ENCODE measurements around the gene FRMPD1.

The FRMPD1 gene

GRCh38 chr9:37729499-37729898, 78.7 kb downstream of the FRMPD1 start:
- H3K27me3 ChIP-seq (replicated peaks; ENCODE audit: control insufficient read depth, insufficient read depth, low read length): no peaks in the 10 kb centered on the region; the same call in 1 of the 2 replicates
- no peak for TF ChIP-seq CTCF (IDR thresholded peaks at IDR 0.05; ENCODE audit: insufficient read depth, low read length, poor library complexity, severe bottlenecking)
- H3K4me3 ChIP-seq (replicated peaks; ENCODE audit: low read depth, low read length): no peak overlapping the region

GRCh38 chr9:37730256-37730655, 79.5 kb downstream of the FRMPD1 start:
- Histone ChIP-seq H3K4me3 (replicated peaks; ENCODE audit: low read depth, low read length) (no peak overlapping the region), H3K27me3 (replicated peaks; ENCODE audit: control insufficient read depth, insufficient read depth, low read length) (no peaks in the 10 kb centered on the region; the same call in 1 of the 2 replicates), H3K36me3 (ENCODE audit: control insufficient read depth, insufficient read depth, low read length) (no peaks in the 10 kb centered on the region)
- no peak for TF ChIP-seq CTCF (IDR thresholded peaks at IDR 0.05; ENCODE audit: insufficient read depth, low read length, poor library complexity, severe bottlenecking)
- no peak for DNase-seq (ENCODE audit: extremely low read depth, insufficient read length)

More at GRCh38 chr9:37729499-37729898, 78.7 kb downstream of the FRMPD1 start:
- DNase-seq (ENCODE audit: extremely low read depth, insufficient read length): no peak
- H3K36me3 ChIP-seq (ENCODE audit: control insufficient read depth, insufficient read depth, low read length): no peaks in the 10 kb centered on the region

- Histone ChIP-seq H3K27me3 (replicated peaks; ENCODE audit: control insufficient read depth, insufficient read depth, low read length) (no peaks in the 10 kb centered on the region; the same call in 1 of the 2 replicates), H3K4me3 (replicated peaks; ENCODE audit: low read depth, low read length) (no peak overlapping the region), H3K36me3 (ENCODE audit: control insufficient read depth, insufficient read depth, low read length) (no peaks in the 10 kb centered on the region)
- DNase-seq (ENCODE audit: extremely low read depth, insufficient read length): no peak
- TF ChIP-seq CTCF (IDR thresholded peaks at IDR 0.05; ENCODE audit: insufficient read depth, low read length, poor library complexity, severe bottlenecking): no peak
Measured at GRCh38 chr9:37730839-37731238, 80.1 kb downstream of the FRMPD1 start.

- no peak for DNase-seq (ENCODE audit: extremely low read depth, insufficient read length)
- H3K27me3 ChIP-seq (replicated peaks; ENCODE audit: control insufficient read depth, insufficient read depth, low read length): no peaks in the 10 kb centered on the region; the same call in 1 of the 2 replicates
- no peak for TF ChIP-seq CTCF (IDR thresholded peaks at IDR 0.05; ENCODE audit: insufficient read depth, low read length, poor library complexity, severe bottlenecking)
- no peak overlapping the region for H3K4me3 ChIP-seq (replicated peaks; ENCODE audit: low read depth, low read length)
- no peaks in the 10 kb centered on the region for H3K36me3 ChIP-seq (ENCODE audit: control insufficient read depth, insufficient read depth, low read length)
Measured at GRCh38 chr9:37732086-37732741, 81.5 kb downstream of the FRMPD1 start.

GRCh38 chr9:37732952-37733351, 82.2 kb downstream of the FRMPD1 start:
- no peak for TF ChIP-seq CTCF (IDR thresholded peaks at IDR 0.05; ENCODE audit: insufficient read depth, low read length, poor library complexity, severe bottlenecking)
- Histone ChIP-seq H3K27me3 (replicated peaks; ENCODE audit: control insufficient read depth, insufficient read depth, low read length) (no peaks in the 10 kb centered on the region; the same call in 1 of the 2 replicates), H3K4me3 (replicated peaks; ENCODE audit: low read depth, low read length) (no peak overlapping the region), H3K36me3 (ENCODE audit: control insufficient read depth, insufficient read depth, low read length) (no peaks in the 10 kb centered on the region)
- DNase-seq (ENCODE audit: extremely low read depth, insufficient read length): no peak
